Measurements from ENCODE around the gene STH. TPM values are rescaled to one million over a fixed set of nuclear protein-coding genes. Genes with fewer than 3 reads are reported as not detected.

The STH gene
- total and polyA plus RNA-seq, 2 experiments from 2014 or later: not detected

- no peaks in the 10 kb centered on the region for H3K4me1 ChIP-seq (ENCODE audit: low read depth)
- no peak for DNase-seq (ENCODE audit: low read depth in 1 of 2, low spot score in 1 of 2)
- no peak overlapping the region for H3K27ac ChIP-seq
- TF ChIP-seq CTCF (IDR thresholded peaks at IDR 0.05; ENCODE audit: low read depth, low read length): no peak
- H3K36me3 ChIP-seq: no peaks in the 10 kb centered on the region
- H3K9me3 ChIP-seq (ENCODE audit: low read depth): no peaks in the 10 kb centered on the region
- H3K27me3 ChIP-seq: no peaks in the 10 kb centered on the region
- H3K4me3 ChIP-seq: no peak overlapping the region
Measured at GRCh38 chr17:45986056-45986455, 13.0 kb upstream of the STH start.

- no peaks in the 10 kb centered on the region for H3K36me3 ChIP-seq
- no peaks in the 10 kb centered on the region for H3K27me3 ChIP-seq
- no peak overlapping the region for H3K4me3 ChIP-seq
- TF ChIP-seq CTCF (IDR thresholded peaks at IDR 0.05; ENCODE audit: low read depth, low read length): no peak
- no peaks in the 10 kb centered on the region for H3K4me1 ChIP-seq (ENCODE audit: low read depth)
- no peak overlapping the region for H3K27ac ChIP-seq
- no peaks in the 10 kb centered on the region for H3K9me3 ChIP-seq (ENCODE audit: low read depth)
- no peak for DNase-seq (ENCODE audit: low read depth in 1 of 2, low spot score in 1 of 2)
Measured at GRCh38 chr17:45987706-45988105, 11.3 kb upstream of the STH start.

GRCh38 chr17:45989759-45990158, 9.3 kb upstream of the STH start:
- Histone ChIP-seq H3K4me1 (ENCODE audit: low read depth) (no peaks in the 10 kb centered on the region), H3K4me3 (no peak overlapping the region), H3K9me3 (ENCODE audit: low read depth) (no peaks in the 10 kb centered on the region), H3K27ac (no peak overlapping the region), H3K36me3 (no peaks in the 10 kb centered on the region), H3K27me3 (no peaks in the 10 kb centered on the region)
- DNase-seq (ENCODE audit: low read depth in 1 of 2, low spot score in 1 of 2): no peak
- TF ChIP-seq CTCF (IDR thresholded peaks at IDR 0.05; ENCODE audit: low read depth, low read length): no peak

DNA sequence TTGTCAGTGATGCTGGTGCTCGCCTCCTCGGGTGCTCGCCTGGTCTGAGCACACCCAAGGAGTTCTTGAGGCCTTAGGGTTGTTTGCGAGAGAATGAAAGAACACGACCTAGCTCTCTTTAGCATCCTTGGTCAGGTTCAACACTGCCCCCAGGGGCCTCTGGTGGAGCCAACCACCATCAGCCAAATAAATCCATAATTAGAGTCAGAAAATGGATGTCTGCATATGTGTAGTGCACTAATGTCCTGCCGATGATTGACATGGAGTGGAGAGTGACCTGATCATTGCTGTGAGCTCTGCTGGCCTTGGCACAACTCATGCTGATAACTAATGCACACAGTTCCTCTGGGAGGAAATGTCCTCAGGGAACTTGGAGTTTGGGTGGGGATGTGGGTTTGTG, 8.2 kb upstream of the STH start:
- H3K9me3 ChIP-seq (ENCODE audit: low read depth): no peaks in the 10 kb centered on the region
- no peak overlapping the region for H3K4me3 ChIP-seq
- H3K27ac ChIP-seq: no peak overlapping the region
- H3K4me1 ChIP-seq (ENCODE audit: low read depth): no peaks in the 10 kb centered on the region
- no peaks in the 10 kb centered on the region for H3K36me3 ChIP-seq
- TF ChIP-seq CTCF (IDR thresholded peaks at IDR 0.05; ENCODE audit: low read depth, low read length): peak; percentile 6
- no peak for DNase-seq (ENCODE audit: low read depth in 1 of 2, low spot score in 1 of 2)
- H3K27me3 ChIP-seq: no peaks in the 10 kb centered on the region

DNA sequence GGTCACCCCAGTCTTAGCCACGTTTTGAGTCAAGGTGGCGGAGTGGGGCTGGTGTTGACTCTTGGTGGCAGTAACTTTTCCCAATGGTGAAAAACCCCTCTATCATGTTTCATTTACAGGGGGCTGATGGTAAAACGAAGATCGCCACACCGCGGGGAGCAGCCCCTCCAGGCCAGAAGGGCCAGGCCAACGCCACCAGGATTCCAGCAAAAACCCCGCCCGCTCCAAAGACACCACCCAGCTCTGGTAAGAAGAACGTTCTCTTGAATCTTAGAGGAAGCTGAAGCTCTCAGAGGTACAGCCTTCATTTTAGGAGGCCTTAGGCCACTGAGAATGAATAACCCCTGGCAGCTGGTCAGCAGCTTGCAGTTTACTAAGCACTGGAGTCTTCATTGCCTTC, 7.7 kb upstream of the STH start:
- Histone ChIP-seq H3K27ac (no peak overlapping the region), H3K4me3 (no peak overlapping the region), H3K4me1 (ENCODE audit: low read depth) (no peaks in the 10 kb centered on the region), H3K36me3 (no peaks in the 10 kb centered on the region), H3K9me3 (ENCODE audit: low read depth) (no peaks in the 10 kb centered on the region), H3K27me3 (no peaks in the 10 kb centered on the region)
- DNase-seq (ENCODE audit: low read depth in 1 of 2, low spot score in 1 of 2): no peak
- TF ChIP-seq CTCF (IDR thresholded peaks at IDR 0.05; ENCODE audit: low read depth, low read length): no peak

DNA sequence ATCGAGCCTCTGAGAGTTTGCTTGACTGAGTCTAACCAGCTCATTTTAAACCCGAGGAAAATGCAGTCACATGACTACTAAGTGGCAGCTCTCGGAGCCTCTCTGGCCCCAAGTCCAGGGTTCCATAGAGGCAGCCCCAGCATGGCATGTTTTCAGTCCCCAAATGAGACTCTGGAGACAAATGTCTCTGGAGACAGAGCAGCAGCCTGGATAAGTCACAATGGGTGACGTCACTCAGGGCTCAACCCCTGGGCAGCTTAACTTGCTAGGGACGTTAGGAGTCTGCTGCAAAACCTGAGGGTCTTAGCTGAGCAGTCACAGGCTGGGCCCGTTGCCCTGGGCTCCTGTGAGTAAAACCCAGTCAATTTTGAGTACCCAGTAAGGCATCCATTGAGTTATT, 6.9 kb upstream of the STH start:
- Histone ChIP-seq H3K9me3 (ENCODE audit: low read depth) (no peaks in the 10 kb centered on the region), H3K4me3 (no peak overlapping the region), H3K36me3 (no peaks in the 10 kb centered on the region), H3K27me3 (no peaks in the 10 kb centered on the region), H3K4me1 (ENCODE audit: low read depth) (no peaks in the 10 kb centered on the region), H3K27ac (no peak overlapping the region)
- no peak for DNase-seq (ENCODE audit: low read depth in 1 of 2, low spot score in 1 of 2)
- TF ChIP-seq CTCF (IDR thresholded peaks at IDR 0.05; ENCODE audit: low read depth, low read length): no peak
